Hindlimb muscle (tissue), 1 donor: ENCODE measurements around the gene GPX6. TPM values are rescaled to one million over a fixed set of nuclear protein-coding genes. Genes with fewer than 3 reads are reported as not detected.
A peak's percentile ranks its signal among the peaks of the same experiment; 100 is the strongest.
"Not testable (repeated sequence)": the region's sequence is repeated elsewhere in the genome, so short reads cannot be mapped to it uniquely, and the experiment has no call there.

ENCODE experiments used
- DNase-seq: peaks from one replicate; pipeline ENCODE4 v3.0.0-alpha.2; 2013
- polyA plus RNA-seq: library from polyadenylated mRNA; unstranded; fragments of 120-200 nt; gene quantifications from one replicate; pipeline ENCODE4 v1.2.1, GENCODE V29; 2013; ENCODE audit not compliant: insufficient read length

GPX6 gene, protein sequence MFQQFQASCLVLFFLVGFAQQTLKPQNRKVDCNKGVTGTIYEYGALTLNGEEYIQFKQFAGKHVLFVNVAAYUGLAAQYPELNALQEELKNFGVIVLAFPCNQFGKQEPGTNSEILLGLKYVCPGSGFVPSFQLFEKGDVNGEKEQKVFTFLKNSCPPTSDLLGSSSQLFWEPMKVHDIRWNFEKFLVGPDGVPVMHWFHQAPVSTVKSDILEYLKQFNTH
- polyA plus RNA-seq: not detected

DNA sequence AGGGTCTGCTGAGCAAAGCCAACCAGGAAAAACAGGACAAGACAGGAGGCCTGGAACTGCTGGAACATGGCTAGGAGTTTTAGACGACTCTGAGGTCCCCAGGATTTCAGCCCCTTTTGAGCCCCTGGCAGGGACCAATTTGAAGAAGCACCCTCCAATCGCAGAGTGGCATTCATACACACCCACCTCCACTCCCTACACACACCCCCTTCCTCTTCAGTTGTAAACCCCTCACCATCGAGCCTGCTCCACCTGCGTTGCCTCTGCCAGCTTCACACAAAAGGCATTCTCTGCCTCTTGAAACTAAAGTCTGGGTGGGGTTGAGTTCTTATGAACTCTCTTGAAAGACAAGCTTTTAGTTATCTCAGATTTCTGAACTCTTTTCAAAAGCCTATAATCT lies at the start of gene GPX6:
Gene GPX6 (minus strand): TSS at position 118 of the 400 bp plus-strand sequence. CDS start 50 bp downstream, at position 68.
- DNase-seq: no peak

DNA sequence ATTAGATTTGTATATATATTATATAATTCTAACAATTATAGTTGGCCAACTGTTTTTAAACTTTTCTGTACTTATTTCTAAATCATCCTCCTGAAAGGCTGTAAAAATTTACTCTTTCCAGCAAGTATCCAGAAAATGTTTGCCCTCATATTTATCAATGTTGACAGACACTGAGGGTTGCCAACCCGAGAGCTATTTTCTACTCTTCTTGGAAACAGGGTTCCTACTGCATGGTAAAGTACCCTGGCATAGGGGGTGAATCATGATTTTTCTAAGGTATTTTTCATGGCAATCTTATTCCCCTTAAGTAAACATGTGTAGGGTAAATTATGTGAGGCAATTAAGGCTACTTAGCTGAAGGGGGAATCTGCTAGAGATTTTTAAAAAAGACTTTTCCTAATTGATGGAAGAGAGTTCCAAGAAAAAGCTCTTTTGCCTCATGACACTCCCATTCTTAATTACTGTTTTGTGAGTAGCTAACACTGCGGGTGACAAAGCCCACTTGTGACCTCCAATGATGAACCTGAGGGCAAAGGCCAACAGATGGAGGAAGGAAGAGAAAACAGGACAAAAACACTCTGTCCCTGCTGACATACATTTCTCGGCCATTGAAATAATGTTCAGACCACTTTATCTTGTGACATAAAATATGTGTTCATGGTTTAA lies 48.0 kb upstream of the GPX6 start:
- DNase-seq: no peak

DNA sequence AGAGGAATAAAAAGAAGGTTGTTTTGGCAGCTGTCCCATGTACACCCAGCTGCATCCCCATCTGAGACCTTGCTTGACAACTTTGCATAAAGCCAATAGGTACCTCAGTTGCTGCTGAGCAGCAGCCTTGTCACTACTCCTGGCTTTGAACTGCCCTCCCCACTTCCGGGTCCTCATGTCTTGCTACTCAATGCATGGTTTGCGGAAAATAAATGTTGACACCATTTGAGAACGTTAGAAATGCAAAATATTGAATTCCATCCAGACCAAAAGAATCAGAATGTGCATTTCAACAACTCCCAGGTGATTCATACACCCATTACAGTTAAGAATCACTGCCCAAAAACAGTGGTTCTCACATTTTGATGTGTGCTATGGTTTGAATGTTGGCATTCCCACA lies 43.0 kb upstream of the GPX6 start:
- no peak for DNase-seq

DNA sequence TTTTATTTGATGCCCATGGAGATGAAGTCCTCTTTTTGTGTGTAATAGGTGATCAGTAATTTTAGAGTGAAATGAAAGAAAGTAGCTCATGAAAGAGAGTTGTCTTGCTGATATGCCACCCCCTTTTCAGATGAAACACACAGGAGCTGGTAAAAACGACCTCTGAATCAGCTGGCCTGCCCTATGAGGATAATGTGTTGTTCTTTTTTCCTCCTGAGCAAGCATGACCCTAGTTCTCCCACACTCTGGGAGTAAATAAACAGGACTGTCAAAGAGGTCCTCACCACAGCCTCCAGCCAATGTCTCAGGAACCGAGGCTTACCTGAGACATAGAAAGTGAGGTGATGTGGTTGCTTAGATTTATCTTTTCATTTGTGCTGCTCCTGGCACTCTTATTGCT lies 39.5 kb upstream of the GPX6 start:
- DNase-seq: no peak

DNA sequence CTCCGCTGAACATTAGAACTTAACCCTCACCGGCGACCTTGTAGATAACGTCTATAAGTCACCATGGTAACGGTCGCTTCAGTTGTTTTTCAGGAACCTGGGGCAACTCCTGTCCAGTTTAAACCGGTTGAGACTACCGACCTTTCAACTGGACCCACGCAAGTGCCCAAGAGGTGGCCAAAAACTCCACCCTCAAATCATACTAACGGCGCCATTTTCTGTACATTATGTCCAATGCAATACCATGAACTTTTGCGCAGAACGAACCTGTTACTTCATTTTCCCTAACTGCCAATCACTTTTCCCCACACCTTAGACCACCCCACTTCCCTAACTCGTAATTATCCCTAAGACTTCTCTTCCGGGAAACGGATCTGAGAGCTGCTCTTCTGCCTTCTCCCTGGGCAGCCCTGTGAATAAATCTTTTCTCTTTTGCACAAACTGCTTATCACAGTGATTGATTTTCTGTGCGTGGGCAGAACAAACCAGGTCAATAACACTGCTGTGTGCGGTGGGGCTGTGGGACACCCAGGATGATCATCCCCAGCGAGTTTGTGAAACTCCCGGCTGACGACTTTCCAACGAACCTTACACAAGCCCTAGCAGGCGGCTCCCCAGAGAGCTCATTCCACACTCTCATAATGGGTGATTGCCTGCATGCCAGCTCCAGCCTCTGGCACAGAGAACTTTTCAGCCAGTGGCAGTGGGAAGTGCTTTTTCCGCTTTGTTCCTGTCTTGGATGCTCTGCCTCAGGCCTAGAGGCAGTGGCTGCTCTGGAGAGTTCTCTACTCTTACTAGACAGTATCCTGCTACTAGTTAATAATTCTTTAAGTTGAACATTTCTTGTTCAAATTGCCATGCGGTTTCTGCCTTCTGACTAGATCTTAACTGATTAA lies 38.6 kb upstream of the GPX6 start:
- DNase-seq: no peak

DNA sequence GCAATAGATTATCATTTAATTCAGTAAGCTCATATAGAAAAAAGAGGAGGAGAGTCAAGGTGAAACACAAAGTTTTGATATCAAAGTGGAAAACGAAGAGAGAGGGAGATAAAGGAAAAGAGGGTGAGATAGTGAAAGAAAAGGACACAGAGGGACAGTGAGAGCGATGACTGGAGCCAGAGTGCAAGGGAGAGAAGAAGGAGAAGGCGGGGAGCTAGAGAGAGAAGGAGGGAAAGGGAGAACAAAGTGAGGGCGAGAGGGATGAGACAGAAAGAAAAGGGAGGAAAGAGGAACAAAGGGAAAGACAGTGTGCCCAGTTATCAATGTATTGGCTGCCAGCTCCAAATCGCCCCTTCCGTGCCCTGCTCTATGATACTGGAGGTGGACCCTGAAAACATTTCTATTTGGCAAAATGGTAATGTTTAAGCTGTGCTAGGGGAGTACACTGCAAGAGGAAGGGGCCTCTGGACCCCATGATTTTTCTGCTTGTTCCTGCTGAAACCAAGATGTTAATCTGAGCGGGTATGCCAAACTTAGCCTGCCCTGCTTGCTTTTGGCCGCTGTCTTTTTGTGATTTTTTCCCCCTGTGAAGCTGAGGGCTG lies 37.9 kb upstream of the GPX6 start:
- DNase-seq: no peak

DNA sequence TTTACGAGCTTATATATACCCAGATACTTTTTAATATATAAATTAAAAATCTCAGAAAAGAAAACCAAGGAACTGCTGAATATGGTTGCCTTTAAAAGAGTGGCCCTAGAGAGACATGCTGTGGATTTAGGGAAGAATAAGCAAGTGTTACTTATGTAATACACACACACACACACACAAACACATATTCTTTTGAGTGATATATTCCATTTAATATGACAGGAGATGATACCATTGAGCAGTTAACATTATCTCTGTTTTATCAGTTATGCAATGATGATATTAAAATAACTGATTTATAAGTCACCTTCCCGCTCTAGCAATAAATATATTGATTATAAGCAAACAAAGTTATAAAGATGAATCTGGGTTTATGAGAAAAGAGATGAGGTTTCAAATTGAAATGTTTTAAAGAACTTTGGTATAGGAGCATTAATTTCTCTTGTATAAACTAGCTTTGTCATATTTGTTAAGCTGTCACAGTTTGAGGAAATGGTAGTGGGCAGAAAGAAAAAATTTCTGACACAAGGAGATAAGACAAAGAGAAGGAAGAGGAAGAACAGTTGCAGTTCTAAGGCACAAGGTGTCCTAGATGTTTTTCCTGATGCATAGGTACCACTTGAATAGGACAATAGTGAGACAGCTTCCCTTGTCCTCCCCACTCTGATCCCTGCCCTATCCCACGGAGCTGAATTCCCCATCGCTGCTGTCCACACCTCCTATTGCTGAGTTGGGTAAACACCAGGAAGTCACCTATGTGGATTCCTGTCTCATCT lies 36.5 kb upstream of the GPX6 start:
- no peak for DNase-seq

DNA sequence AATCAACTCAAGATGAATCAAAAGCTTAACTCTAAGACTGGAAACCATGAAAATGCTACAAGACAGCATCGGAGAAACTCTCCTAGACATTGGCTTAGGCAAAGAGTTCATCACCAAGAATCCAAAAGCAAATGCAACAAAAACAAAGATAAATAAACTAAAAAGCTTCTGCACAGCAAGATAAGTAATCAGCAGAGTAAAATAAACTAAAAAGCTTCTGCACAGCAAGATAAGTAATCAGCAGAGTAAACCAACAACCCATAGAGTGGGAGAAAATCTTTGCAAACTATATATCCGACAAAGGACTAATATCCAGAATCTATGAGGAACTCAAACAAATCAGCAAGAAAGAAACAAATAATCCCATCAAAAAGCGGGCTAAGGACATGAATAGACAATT lies 31.4 kb upstream of the GPX6 start:
- DNase-seq: not testable (repeated sequence)

DNA sequence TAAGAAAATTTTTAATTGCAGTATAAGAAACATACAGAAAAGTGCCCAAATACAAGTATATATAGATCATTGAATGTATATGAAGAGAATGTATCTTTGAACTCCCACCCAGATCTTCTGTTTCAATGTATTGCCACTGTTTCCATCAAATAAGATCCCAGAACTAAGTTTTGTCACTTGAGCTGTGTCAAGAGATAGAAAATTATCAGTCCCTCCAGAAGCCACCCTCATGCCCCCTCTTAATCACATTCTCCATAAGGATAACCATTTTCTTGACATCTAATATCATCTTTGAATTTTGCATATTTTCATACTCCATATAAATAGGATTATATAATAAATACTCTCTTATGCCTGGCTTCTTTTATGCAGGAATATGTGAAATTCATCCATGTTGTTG lies 30.4 kb upstream of the GPX6 start:
- no peak for DNase-seq

DNA sequence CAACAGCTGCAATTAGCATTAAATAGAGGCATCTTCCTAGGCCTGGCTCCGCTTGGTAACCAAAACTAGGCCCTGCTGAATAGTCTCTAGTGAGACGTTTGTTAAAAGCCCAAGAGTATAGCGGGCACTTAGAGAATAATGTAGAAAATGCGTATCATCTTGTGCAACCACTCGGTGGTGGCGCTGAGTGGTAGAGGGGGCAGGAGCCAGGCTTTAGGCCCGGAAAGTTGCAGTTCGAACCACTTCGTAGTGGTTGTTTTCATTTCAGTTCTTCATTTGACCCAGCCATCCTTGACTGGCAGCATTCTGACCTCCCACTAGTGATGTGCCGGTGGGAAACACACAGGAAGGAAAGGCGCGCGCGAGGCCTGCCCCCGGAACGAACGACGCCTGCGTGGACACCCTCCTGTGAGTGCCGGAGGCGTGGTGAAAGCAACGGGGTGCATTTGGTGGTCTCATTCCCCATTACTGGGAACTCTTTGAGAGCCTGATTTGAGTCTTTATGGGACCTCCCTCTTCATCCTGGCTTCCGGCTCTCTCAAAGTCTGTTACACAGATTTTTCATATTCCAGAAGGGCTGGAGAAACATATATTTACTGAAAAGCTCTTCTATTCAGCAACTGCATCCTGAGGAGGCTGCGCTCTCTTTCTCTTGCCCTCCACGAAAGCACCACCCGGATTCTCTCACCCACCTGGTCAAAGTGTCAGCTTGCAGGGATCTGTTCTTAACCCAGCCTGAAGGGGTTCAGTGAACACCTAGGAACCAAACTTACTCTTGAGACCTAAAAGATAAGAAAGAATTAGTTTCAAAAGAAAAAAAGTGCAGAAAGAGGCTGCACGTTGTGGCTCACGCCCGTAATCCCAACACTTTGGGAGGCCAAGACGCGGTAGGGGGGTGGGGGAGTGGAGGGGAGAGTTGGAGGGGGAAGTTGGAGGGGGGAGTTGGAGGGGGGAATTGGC lies 28.3 kb upstream of the GPX6 start:
- peak; percentile 34 for DNase-seq

DNA sequence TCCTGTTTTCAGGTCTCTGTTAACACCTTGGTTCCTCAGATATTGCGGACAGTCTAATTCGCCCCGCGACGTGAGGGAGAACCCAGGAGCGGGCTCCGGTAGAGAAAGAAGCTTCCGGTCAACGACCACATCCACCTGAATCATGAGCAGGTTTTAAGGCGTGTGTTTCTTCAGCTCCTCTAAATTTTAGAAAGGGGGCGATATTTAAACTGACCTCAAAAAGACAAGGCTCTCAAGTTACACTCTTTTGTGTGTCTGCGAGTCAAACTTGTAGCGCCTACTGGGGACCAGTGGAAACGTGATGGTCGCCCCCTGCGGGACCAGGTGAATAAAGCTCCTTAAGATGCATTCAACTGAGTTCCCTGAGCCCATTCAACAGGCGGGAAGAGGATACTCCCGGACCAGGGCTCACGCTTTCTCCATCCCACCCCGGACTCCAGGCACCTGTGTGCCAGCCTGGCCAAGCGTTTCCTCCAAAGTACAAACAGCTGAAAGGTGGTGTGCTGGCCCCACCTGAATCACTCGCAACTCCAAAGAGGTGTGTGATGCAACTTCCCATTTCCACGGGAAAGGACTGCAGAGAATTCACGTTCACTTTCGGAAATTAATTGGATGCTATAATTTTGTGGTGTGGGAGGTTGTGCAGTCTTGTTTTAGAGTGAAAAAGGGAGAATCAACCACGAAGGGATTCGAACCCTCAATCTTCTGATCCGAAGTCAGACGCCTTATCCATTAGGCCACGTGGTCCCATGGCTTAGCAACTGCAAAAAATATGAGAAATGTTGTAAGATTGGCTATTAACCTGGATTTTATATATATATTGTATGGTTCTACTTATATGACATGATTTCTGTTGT lies 27.1 kb upstream of the GPX6 start:
- peak; percentile 48 for DNase-seq

DNA sequence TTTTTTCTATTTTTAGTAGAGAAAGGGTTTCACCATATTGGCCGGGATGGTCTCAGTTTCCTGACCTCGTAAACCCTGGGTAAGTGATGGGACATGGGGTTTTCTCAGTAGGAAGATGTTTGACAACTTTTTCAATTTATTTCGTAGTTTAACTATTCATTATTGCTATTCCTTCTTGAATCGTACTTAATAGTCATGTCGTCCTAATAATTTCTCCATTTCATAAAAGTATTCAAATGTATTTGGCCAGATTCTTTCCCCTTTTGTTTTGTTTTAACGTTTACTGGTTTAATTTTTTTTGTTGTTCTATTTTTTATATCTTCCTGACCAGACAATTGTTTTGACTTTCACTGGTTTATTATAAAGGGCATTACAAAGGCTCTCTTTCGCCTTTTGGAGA lies 26.4 kb upstream of the GPX6 start:
- no peak for DNase-seq

DNA sequence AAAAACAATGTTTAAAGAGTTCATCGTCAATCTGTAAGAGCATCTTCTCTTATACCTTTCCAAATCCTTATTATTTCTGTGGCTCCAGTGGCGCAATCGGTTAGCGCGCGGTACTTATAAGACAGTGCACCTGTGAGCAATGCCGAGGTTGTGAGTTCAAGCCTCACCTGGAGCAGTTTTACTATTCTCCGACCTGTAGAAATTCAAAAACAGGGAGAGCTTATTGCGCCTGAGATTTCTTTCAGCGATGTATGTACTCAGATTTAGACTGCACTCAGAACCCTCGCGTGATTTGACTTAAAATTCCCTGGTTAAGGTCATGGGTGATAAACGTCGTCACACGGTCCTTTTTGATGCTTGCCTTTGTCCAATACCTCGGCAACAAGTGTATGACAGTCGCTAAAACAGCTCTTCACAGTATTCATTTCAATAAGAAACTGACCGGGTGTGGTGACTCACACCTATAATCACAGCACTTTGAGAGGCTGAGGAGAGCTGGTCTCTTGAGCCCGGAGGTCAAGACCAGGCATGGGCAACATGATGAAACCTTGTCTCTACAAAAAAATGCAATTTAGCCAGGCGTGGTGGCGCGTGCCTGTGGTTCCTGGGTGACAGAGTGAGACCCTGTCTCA lies 22.0 kb upstream of the GPX6 start:
- no peak for DNase-seq

DNA sequence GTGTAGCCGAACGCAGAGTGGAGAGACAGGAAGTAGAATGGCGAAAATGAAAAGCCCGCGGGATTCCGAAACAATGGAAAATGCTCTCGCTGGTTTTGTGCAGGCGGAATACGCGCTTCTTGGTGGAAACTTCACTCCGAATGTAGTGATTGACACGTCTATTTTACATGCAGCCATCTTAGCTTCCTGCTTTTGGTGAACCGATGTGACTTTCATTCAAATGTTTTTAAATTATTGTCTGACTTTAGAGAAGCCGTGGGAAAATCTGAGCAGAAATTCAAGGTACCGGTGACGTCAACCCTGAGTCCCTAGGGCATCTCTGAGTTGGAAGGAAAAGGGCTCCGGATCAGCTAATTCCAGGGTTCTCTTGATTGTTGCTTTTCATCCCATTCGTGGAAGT lies 21.5 kb upstream of the GPX6 start:
- peak; percentile 8 for DNase-seq

DNA sequence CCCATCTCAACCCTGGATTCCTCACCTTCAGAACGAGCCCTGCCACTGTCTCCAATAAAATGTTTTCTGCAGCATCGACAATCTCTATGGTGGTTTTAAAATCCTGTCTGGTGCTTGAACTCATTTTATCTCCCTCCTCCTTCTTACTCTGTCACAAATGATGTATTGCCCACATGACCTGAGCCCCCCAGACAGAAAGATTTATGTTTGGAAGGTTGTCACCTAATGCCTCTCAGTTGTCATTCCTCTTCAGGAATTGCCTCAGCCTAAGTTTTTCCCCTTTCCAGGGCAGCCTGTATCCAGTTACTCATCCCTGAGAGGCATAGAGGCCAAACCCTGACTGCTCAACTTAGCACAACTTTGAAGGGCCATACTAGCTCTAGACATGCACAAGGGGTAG lies 19.3 kb upstream of the GPX6 start:
- DNase-seq: no peak

DNA sequence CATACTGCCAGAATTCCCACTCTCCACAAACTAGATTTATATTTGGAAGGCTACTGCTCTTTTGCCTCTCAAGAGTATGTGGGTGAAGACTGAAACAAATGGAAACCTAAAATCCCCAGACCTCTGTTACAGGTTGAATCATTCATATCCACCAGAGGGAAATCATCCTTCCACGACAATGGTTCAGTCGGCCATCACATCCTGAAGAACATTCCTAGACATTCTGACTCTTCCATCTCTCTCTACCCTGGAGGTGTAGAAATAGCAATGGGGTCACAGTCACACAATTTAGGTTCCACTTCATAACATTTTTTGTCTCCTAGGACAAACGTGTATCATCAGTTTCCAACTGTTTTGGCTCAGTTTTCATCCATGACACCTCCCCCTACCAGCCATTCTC lies 18.7 kb upstream of the GPX6 start:
- no peak for DNase-seq

DNA sequence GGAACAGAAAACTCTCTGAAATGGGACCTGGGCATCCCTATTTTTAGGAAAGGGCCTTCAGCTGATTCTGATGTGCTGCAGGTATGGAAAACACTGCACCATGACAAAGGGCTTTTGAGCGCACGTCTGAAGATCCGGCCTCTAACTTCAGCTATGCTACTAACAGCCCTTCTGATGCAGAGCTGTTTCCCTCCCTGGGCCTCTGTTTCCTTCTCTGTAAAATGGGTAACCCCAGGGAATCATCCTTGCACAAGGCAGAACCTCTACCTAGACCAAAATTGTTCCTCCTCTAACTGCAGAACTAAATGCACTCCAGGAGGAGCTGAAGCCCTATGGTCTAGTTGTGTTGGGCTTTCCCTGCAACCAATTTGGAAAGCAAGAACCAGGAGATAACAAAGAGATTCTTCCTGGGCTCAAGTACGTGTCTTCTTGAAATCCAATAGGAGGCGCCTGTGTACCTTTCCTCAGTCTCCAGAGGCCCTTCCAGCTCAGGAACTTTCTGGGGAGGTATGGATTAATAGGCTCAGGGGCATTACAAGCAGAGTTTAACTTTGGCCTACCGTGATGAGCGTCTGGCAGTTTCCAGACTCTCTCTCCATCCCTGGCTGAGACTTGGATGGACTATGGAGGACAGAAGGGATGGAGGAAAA lies 16.0 kb upstream of the GPX6 start:
- no peak for DNase-seq

DNA sequence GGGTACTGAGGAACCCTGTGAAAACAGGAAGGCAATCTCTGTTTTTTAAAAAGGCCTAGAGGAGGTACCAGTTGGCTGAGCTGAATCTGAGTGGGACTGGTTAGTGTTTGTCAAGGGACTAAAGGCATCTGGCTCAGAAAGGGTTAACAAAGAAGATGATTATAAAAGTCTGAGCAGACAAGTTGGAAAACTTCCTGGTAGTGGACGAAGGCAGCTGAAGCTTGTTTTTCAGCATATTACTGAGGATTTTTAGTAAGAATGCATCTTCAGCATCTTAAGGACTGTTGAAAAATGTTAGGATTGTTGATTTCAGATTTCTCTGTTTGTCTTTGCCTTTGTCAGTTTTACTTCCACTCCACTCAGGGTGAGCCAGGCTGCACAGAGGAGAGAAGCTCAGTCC lies 15.2 kb upstream of the GPX6 start:
- no peak for DNase-seq

DNA sequence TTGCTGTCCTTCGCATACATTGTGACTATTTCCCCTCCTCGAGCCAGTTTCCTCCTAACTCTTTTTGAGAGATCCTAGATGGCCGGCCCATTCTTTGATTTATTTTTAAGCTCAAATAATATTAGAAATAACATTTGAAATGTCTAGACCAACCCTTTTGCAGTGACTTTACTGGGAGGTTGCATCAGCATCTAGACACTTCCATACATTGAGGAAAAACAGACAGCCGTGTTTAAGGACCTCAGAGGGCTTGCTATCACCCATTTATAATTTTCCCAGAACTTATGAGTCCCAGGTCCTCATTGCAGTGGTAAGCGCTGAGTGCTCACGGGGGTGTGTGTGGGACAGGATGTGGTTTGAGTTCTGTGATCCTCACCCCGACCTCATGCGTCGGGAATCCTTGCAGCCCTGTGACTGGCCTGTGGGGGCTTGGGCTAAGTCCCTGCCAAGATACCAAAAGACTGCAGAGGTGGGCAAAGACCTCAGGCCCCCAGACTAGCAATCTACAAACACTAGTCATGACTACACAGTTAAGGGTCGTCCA lies 10.0 kb upstream of the GPX6 start, which contains the start of gene GPX5:
Gene GPX5 (plus strand): TSS at position 386 of the 544 bp plus-strand sequence. CDS start 133 bp downstream, at position 519.
- DNase-seq: no peak
